ENCODE data around the gene TEKT5.

- TF ChIP-seq CTCF (IDR thresholded peaks at IDR 0.05), result no peak
- no peak for TF ChIP-seq POLR2A (IDR thresholded peaks at IDR 0.05)
These were observed 56.6 kb downstream of the TEKT5 start for GRCh38 chr16:10638101-10638500.
